ENCODE measurements around the gene NSMCE4A. TPM values are rescaled to one million over a fixed set of nuclear protein-coding genes. Genes with fewer than 3 reads are reported as not detected.
"Not testable (repeated sequence)": the region's sequence is repeated elsewhere in the genome, so short reads cannot be mapped to it uniquely, and the experiment has no call there.

NSMCE4A gene
- 10 to 100 TPM; 39.8 to 61.4 TPM for polyA plus RNA-seq

GRCh38 chr10:121974535-121975294 is at the start of gene NSMCE4A:
NSMCE4A (minus strand) TSS chr10:121975217; CDS start chr10:121975165, 52 bp downstream.
- H3K27ac ChIP-seq (ENCODE audit: low read depth in 2 of 2, low read length in 1 of 2) = peak within 1 kb of the TSS; percentile 97 to 98
- H3K4me1 ChIP-seq (ENCODE audit: control insufficient read depth in 2 of 2, insufficient read depth in 2 of 2, low read length in 1 of 2) = peaks cover 0 to 8% of the 10 kb centered on the region in 2 donors
- peaks cover 0 to 4% of the 10 kb centered on the region in 2 donors for H3K36me3 ChIP-seq (ENCODE audit: control insufficient read depth in 2 of 2, insufficient read depth in 2 of 2, low read length in 1 of 2)
- H3K4me3 ChIP-seq (ENCODE audit: low read depth in 1 of 2, low read length in 2 of 2) = peak within 1 kb of the TSS; percentile 76 to 88
- no peaks in the 10 kb centered on the region for H3K27me3 ChIP-seq (ENCODE audit: control insufficient read depth in 1 of 2, insufficient read depth in 2 of 2, low read length in 2 of 2)
- 0% methylated on average over 77 to 101 of the region's 101 CpGs for WGBS, 2 donors
- no peaks in the 10 kb centered on the region for H3K9me3 ChIP-seq (ENCODE audit: control insufficient read depth in 2 of 2, insufficient read depth in 1 of 2, low read depth in 1 of 2, low read length in 1 of 2)

GRCh38 chr10:122023257-122023656 is 48.2 kb upstream of the NSMCE4A start:
- 96% methylated on average over 7 of the region's 7 CpGs for WGBS, 2 donors
- H3K9me3 ChIP-seq (ENCODE audit: control insufficient read depth in 2 of 2, insufficient read depth in 1 of 2, low read depth in 1 of 2, low read length in 1 of 2); H3K27me3 ChIP-seq (ENCODE audit: control insufficient read depth in 1 of 2, insufficient read depth in 2 of 2, low read length in 2 of 2); H3K36me3 ChIP-seq (ENCODE audit: control insufficient read depth in 2 of 2, insufficient read depth in 2 of 2, low read length in 1 of 2); H3K4me3 ChIP-seq (ENCODE audit: low read depth in 1 of 2, low read length in 2 of 2); H3K4me1 ChIP-seq (ENCODE audit: control insufficient read depth in 2 of 2, insufficient read depth in 2 of 2, low read length in 1 of 2); H3K27ac ChIP-seq (ENCODE audit: low read depth in 2 of 2, low read length in 1 of 2): not testable (repeated sequence)

- H3K27me3 ChIP-seq (ENCODE audit: control insufficient read depth in 1 of 2, insufficient read depth in 2 of 2, low read length in 2 of 2) = no peaks in the 10 kb centered on the region
- no peak overlapping the region for H3K4me3 ChIP-seq (ENCODE audit: low read depth in 1 of 2, low read length in 2 of 2)
- H3K36me3 ChIP-seq (ENCODE audit: control insufficient read depth in 2 of 2, insufficient read depth in 2 of 2, low read length in 1 of 2) = no peaks in the 10 kb centered on the region
- H3K9me3 ChIP-seq (ENCODE audit: control insufficient read depth in 2 of 2, insufficient read depth in 1 of 2, low read depth in 1 of 2, low read length in 1 of 2) = no peaks in the 10 kb centered on the region
- peak overlapping the region in 1 of 2 donors; percentile 85 for H3K27ac ChIP-seq (ENCODE audit: low read depth in 2 of 2, low read length in 1 of 2)
- H3K4me1 ChIP-seq (ENCODE audit: control insufficient read depth in 2 of 2, insufficient read depth in 2 of 2, low read length in 1 of 2) = no peaks in the 10 kb centered on the region
- 80 to 90% methylated on average over 4 of the region's 4 CpGs for WGBS, 2 donors
Observed at GRCh38 chr10:122022276-122022675, 47.3 kb upstream of the NSMCE4A start.

- WGBS, 2 donors = 47 to 60% methylated on average over 11 of the region's 11 CpGs
- peak overlapping the region in 1 of 2 donors; percentile 31 for H3K4me3 ChIP-seq (ENCODE audit: low read depth in 1 of 2, low read length in 2 of 2)
- H3K36me3 ChIP-seq (ENCODE audit: control insufficient read depth in 2 of 2, insufficient read depth in 2 of 2, low read length in 1 of 2) = no peaks in the 10 kb centered on the region
- H3K9me3 ChIP-seq (ENCODE audit: control insufficient read depth in 2 of 2, insufficient read depth in 1 of 2, low read depth in 1 of 2, low read length in 1 of 2) = no peaks in the 10 kb centered on the region
- H3K27me3 ChIP-seq (ENCODE audit: control insufficient read depth in 1 of 2, insufficient read depth in 2 of 2, low read length in 2 of 2) = no peaks in the 10 kb centered on the region
- H3K27ac ChIP-seq (ENCODE audit: low read depth in 2 of 2, low read length in 1 of 2) = peak overlapping the region; percentile 93 to 94
- H3K4me1 ChIP-seq (ENCODE audit: control insufficient read depth in 2 of 2, insufficient read depth in 2 of 2, low read length in 1 of 2) = no peaks in the 10 kb centered on the region
Observed at GRCh38 chr10:122021828-122022227, 46.8 kb upstream of the NSMCE4A start.

GRCh38 chr10:122021379-122021778 is 46.4 kb upstream of the NSMCE4A start:
- Histone ChIP-seq H3K4me3 (ENCODE audit: low read depth in 1 of 2, low read length in 2 of 2) (peak overlapping the region in 1 of 2 donors; percentile 70), H3K27me3 (ENCODE audit: control insufficient read depth in 1 of 2, insufficient read depth in 2 of 2, low read length in 2 of 2) (no peaks in the 10 kb centered on the region), H3K36me3 (ENCODE audit: control insufficient read depth in 2 of 2, insufficient read depth in 2 of 2, low read length in 1 of 2) (no peaks in the 10 kb centered on the region), H3K4me1 (ENCODE audit: control insufficient read depth in 2 of 2, insufficient read depth in 2 of 2, low read length in 1 of 2) (no peaks in the 10 kb centered on the region), H3K27ac (ENCODE audit: low read depth in 2 of 2, low read length in 1 of 2) (peak overlapping the region; percentile 93 to 94), H3K9me3 (ENCODE audit: control insufficient read depth in 2 of 2, insufficient read depth in 1 of 2, low read depth in 1 of 2, low read length in 1 of 2) (no peaks in the 10 kb centered on the region)
- WGBS, 2 donors = 25 to 29% methylated on average over 9 of the region's 9 CpGs

- Histone ChIP-seq H3K4me3 (ENCODE audit: low read depth in 1 of 2, low read length in 2 of 2) (peak overlapping the region; percentile 6 to 70), H3K36me3 (ENCODE audit: control insufficient read depth in 2 of 2, insufficient read depth in 2 of 2, low read length in 1 of 2) (no peaks in the 10 kb centered on the region), H3K4me1 (ENCODE audit: control insufficient read depth in 2 of 2, insufficient read depth in 2 of 2, low read length in 1 of 2) (no peaks in the 10 kb centered on the region), H3K27me3 (ENCODE audit: control insufficient read depth in 1 of 2, insufficient read depth in 2 of 2, low read length in 2 of 2) (no peaks in the 10 kb centered on the region), H3K27ac (ENCODE audit: low read depth in 2 of 2, low read length in 1 of 2) (peak overlapping the region; percentile 77 to 97), H3K9me3 (ENCODE audit: control insufficient read depth in 2 of 2, insufficient read depth in 1 of 2, low read depth in 1 of 2, low read length in 1 of 2) (no peaks in the 10 kb centered on the region)
- WGBS, 2 donors = 72 to 75% methylated on average over 6 of the region's 6 CpGs
Observed at GRCh38 chr10:122020226-122020625, 45.2 kb upstream of the NSMCE4A start.

GRCh38 chr10:122019414-122019975 is 44.5 kb upstream of the NSMCE4A start:
- 40 to 41% methylated on average over 24 of the region's 24 CpGs for WGBS, 2 donors
- Histone ChIP-seq H3K27me3 (ENCODE audit: control insufficient read depth in 1 of 2, insufficient read depth in 2 of 2, low read length in 2 of 2) (no peaks in the 10 kb centered on the region), H3K27ac (ENCODE audit: low read depth in 2 of 2, low read length in 1 of 2) (peak overlapping the region; percentile 91 to 97), H3K4me1 (ENCODE audit: control insufficient read depth in 2 of 2, insufficient read depth in 2 of 2, low read length in 1 of 2) (peaks cover 0 to 2% of the 10 kb centered on the region in 2 donors), H3K4me3 (ENCODE audit: low read depth in 1 of 2, low read length in 2 of 2) (peak overlapping the region; percentile 52 to 70), H3K36me3 (ENCODE audit: control insufficient read depth in 2 of 2, insufficient read depth in 2 of 2, low read length in 1 of 2) (no peaks in the 10 kb centered on the region), H3K9me3 (ENCODE audit: control insufficient read depth in 2 of 2, insufficient read depth in 1 of 2, low read depth in 1 of 2, low read length in 1 of 2) (no peaks in the 10 kb centered on the region)

GRCh38 chr10:122018951-122019413 is 44.0 kb upstream of the NSMCE4A start:
- peak overlapping the region; percentile 52 to 70 for H3K4me3 ChIP-seq (ENCODE audit: low read depth in 1 of 2, low read length in 2 of 2)
- no peaks in the 10 kb centered on the region for H3K27me3 ChIP-seq (ENCODE audit: control insufficient read depth in 1 of 2, insufficient read depth in 2 of 2, low read length in 2 of 2)
- no peaks in the 10 kb centered on the region for H3K36me3 ChIP-seq (ENCODE audit: control insufficient read depth in 2 of 2, insufficient read depth in 2 of 2, low read length in 1 of 2)
- H3K4me1 ChIP-seq (ENCODE audit: control insufficient read depth in 2 of 2, insufficient read depth in 2 of 2, low read length in 1 of 2) = peaks cover 0 to 4% of the 10 kb centered on the region in 2 donors
- H3K27ac ChIP-seq (ENCODE audit: low read depth in 2 of 2, low read length in 1 of 2) = peak overlapping the region; percentile 91 to 97
- no peaks in the 10 kb centered on the region for H3K9me3 ChIP-seq (ENCODE audit: control insufficient read depth in 2 of 2, insufficient read depth in 1 of 2, low read depth in 1 of 2, low read length in 1 of 2)
- WGBS, 2 donors = 49 to 55% methylated on average over 16 of the region's 16 CpGs

- Histone ChIP-seq H3K9me3 (ENCODE audit: control insufficient read depth in 2 of 2, insufficient read depth in 1 of 2, low read depth in 1 of 2, low read length in 1 of 2) (no peaks in the 10 kb centered on the region), H3K36me3 (ENCODE audit: control insufficient read depth in 2 of 2, insufficient read depth in 2 of 2, low read length in 1 of 2) (no peaks in the 10 kb centered on the region), H3K27me3 (ENCODE audit: control insufficient read depth in 1 of 2, insufficient read depth in 2 of 2, low read length in 2 of 2) (no peaks in the 10 kb centered on the region), H3K4me3 (ENCODE audit: low read depth in 1 of 2, low read length in 2 of 2) (peak overlapping the region; percentile 22 to 70), H3K4me1 (ENCODE audit: control insufficient read depth in 2 of 2, insufficient read depth in 2 of 2, low read length in 1 of 2) (peaks cover 0 to 4% of the 10 kb centered on the region in 2 donors), H3K27ac (ENCODE audit: low read depth in 2 of 2, low read length in 1 of 2) (peak overlapping the region; percentile 91 to 97)
- WGBS, 2 donors = 33 to 35% methylated on average over 7 of the region's 7 CpGs
Observed at GRCh38 chr10:122018491-122018890, 43.5 kb upstream of the NSMCE4A start.
